Skeletal muscle cell (primary cell): ENCODE results near the gene MCRIP2.

Experiments used
- DNase-seq: peaks from one replicate; pipeline ENCODE4 v3.0.0-alpha.2; 2010; ENCODE audit warnings: low read depth
- H3K4me3 ChIP-seq: 2 replicates; pipeline ENCODE4 v1.5.1; 2011; ENCODE audit warnings: low read depth, mild to moderate bottlenecking, control low read depth, low read length, moderate library complexity

MCRIP2 gene

DNA sequence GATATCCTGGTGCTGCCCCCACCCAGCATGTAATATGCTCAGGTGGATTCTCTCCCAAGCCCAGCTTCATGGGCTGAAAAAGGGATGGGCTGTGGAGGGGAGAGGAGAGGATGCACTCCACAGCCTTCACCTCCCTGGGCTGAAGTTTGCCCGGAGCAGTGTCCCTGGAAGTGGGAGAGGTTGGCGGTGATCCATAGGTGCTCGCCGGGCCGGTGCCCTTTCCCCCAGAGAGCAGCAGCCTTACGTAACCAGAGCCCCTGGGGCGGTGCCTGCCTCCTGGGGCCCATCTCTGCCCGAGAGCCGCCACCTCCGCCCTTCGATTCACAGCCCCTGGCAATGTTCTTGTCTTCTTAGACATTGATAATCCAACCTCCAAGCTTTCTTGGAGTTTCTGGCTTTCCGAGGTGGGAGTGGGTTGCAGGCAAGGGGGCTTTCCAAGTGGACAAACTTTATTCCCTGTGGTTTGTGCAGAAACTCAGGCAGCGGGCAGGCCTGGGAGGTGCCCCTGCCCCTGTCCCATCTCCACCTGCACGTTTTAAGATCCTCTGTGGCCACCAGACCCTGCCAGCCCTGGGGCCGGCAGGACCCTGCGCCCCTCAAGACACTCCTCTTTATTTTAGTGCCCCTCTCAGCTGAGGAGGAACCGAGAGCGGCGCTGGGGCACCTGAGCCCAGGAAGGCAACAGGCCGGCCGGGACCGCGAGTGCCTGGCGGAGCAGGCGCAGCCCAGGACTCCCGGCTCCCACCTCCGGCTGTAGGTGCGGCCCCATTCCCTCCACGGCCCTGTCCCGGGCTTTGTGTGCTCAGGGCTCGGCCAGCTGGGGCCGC, 4.4 kb downstream of the MCRIP2 start:
- DNase-seq = no peak
- H3K4me3 ChIP-seq = no peak overlapping the region

GRCh38 chr16:646679-647172, 5.1 kb downstream of the MCRIP2 start:
- H3K4me3 ChIP-seq = no peak overlapping the region
- DNase-seq = no peak

DNA sequence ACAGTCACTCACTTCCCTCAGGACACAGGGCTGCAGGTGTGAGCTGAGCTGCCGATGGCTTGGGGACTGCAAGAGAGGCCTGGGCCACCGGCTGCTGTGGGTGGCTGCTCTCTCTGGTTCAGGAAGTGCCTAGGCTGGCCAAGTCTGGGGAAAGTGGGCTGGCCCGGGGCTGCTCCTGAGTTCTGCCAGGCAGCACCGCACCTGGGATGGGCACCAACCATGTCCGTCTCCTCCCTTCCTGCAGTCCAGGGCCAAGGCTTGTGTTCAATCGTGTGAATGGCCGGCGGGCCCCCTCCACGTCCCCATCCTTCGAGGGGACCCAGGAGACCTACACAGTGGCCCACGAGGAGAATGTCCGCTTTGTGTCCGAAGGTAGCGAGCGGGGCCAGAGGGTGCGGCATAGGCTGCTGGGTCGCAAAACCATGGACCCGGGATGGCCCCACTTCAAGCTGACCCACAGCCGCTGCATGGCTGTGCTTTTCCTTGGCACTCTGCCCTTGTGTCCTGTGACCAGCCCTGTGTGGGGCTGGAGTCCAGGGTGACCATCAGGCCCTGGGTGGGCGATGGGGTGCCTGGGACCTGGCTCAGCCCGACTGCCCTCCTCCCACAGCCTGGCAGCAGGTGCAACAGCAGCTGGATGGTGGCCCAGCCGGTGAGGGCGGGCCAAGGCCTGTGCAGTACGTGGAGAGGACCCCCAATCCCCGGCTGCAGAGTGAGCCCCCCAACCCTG, 5.7 kb downstream of the MCRIP2 start:
- no peak for DNase-seq
- H3K4me3 ChIP-seq = no peak overlapping the region

- peak overlapping the region; percentile 67 for H3K4me3 ChIP-seq
- DNase-seq = no peak
Measured at GRCh38 chr16:648071-648780, 6.6 kb downstream of the MCRIP2 start.

GRCh38 chr16:648781-649589, 7.4 kb downstream of the MCRIP2 start, which contains the start of gene WDR90:
TSS of gene WDR90 (plus strand) at chr16:649365. CDS start at chr16:649417, 52 bp downstream.
- peak; percentile 58 for DNase-seq
- H3K4me3 ChIP-seq = peak within 1 kb of the TSS; percentile 67

DNA sequence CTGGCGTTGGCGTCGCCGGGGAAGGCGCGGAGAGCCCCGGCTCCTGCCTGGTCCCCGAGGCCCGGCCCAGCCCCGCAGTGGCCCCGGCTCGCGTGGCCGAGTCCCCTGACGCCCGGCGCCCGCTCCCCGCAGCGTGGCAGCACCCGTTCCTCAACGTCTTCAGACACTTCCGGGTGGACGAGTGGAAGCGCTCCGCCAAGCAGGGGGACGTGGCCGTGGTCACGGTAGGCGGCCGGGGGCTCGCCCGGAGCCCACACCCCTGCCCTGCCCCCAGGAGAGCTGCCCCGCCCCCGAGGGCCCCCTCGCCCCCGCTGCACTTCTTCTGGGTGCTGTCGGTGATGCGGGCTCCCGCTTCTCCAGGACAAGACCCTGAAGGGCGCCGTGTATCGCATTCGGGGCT, 8.0 kb downstream of the MCRIP2 start:
- no peak for DNase-seq
- peak overlapping the region; percentile 67 for H3K4me3 ChIP-seq

DNA sequence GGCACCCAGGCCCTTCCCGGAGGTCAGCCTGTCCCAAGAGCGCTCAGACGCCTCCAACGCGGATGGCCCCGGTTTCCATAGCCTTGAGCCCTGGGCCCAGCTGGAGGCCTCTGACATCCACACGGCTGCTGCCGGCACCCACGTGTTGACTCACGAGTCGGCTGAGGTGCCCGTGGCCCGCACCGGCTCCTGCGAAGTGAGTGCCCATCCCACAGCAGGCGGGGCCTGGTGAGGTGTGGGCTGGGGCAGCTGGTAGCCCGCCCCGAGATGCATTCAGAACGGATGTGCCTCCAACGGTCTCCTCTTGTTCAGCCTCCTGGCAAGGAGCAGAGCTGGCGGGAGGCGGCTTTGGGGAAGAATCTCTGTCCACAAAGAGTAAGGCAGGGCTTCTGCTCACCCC, 10.2 kb downstream of the MCRIP2 start:
- no peak for DNase-seq
- no peak overlapping the region for H3K4me3 ChIP-seq

GRCh38 chr16:652454-653305, 11.1 kb downstream of the MCRIP2 start:
- no peak overlapping the region for H3K4me3 ChIP-seq
- DNase-seq = no peak

DNA sequence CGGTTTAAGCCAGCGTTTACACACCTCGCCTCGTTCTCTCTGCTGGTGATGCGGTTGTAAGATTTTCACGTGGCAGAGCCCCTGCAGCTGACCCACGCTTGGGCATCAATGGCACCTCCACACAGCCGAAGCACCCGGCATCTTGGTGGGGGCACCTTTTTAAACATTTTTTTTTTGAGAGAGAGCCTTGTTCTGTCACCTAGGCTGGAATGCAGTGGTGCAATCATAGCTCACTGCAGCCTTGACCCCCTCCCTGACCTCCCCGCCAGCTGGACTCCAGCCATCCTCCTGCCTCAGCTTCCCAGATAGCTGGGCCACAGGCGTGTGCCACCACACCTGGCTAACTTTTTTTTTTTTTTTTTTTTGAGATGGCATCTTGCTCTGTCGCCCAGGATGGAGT, 12.4 kb downstream of the MCRIP2 start:
- no peak for DNase-seq
- no peak overlapping the region for H3K4me3 ChIP-seq

DNA sequence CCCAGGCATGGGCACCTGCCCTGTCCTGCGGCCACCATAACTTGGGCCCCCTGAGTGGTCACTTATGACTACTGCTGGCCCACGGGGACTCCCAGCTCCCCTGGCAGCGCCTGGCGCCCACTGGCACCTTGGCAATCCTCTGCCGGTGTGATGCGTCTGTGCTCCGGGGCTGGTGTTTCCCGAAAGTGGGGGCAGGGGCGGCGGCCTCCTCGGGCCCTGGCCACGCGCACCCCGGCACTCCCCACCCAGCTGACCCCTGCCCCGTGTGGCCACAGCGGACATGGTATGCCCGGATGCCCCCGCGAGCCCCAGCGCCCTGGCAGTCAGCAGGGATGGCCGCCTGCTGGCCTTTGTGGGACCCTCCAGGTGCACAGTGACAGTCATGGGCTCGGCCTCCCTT, 15.9 kb downstream of the MCRIP2 start:
- DNase-seq = no peak
- H3K4me3 ChIP-seq = no peak overlapping the region

GRCh38 chr16:658679-659571, 17.3 kb downstream of the MCRIP2 start:
- no peak for DNase-seq
- no peak overlapping the region for H3K4me3 ChIP-seq

DNA sequence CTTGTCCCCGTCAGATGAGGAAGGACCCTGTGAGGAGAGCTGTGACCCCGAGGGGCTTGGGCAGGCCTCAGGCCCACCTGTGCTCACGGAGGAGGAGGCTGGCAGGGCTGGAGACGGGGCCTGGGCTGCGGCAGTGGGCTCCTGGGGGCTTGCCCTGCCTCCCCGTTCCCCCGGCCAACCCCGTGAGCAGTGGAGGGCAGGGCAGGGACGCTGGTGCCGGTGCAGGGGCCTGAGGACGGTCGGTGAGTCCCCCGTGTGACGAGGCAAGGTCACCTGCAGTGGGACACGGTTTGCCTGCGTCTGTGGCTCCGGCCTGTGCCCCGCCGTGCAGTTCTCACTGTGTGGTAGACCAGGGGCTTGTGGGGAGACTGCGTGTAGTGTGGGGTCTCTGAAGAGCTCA, 18.0 kb downstream of the MCRIP2 start:
- no peak for DNase-seq
- H3K4me3 ChIP-seq = no peak overlapping the region

- no peak overlapping the region for H3K4me3 ChIP-seq
- no peak for DNase-seq
Measured at GRCh38 chr16:660132-660458, 18.5 kb downstream of the MCRIP2 start.

GRCh38 chr16:660459-661183, 19.0 kb downstream of the MCRIP2 start:
- H3K4me3 ChIP-seq = no peak overlapping the region
- DNase-seq = peak; percentile 34

GRCh38 chr16:661184-661821, 19.7 kb downstream of the MCRIP2 start:
- DNase-seq = no peak
- no peak overlapping the region for H3K4me3 ChIP-seq

- no peak for DNase-seq
- no peak overlapping the region for H3K4me3 ChIP-seq
Measured at GRCh38 chr16:662095-662494, 20.5 kb downstream of the MCRIP2 start.

DNA sequence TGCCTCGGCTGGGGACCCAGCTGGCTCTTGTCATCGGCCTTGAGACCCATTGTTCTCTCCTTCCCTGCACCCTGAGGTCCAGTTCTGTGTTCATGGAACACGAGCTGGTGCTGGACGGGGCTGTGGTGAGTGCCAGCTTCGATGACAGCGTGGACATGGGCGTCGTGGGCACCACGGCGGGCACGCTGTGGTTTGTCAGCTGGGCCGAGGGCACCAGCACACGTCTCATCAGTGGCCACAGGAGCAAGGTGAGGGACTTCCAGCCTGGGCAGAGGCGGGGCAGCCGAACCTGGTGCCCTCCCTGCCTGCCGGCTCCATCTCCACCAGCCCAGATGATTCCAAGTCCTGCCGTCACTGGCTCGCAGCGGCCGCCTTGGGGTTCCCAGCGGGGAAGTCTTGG, 21.0 kb downstream of the MCRIP2 start:
- H3K4me3 ChIP-seq = no peak overlapping the region
- no peak for DNase-seq
